Fibroblast of skin of left biceps (primary cell): Measurements from ENCODE around the gene BIN2.

Experiments
- DNase-seq, 2 experiments: peaks; one replicate each; pipeline ENCODE4 v3.0.0-alpha.2; 2013; ENCODE audit warnings: low read depth in 2 of 2

BIN2 gene

DNA sequence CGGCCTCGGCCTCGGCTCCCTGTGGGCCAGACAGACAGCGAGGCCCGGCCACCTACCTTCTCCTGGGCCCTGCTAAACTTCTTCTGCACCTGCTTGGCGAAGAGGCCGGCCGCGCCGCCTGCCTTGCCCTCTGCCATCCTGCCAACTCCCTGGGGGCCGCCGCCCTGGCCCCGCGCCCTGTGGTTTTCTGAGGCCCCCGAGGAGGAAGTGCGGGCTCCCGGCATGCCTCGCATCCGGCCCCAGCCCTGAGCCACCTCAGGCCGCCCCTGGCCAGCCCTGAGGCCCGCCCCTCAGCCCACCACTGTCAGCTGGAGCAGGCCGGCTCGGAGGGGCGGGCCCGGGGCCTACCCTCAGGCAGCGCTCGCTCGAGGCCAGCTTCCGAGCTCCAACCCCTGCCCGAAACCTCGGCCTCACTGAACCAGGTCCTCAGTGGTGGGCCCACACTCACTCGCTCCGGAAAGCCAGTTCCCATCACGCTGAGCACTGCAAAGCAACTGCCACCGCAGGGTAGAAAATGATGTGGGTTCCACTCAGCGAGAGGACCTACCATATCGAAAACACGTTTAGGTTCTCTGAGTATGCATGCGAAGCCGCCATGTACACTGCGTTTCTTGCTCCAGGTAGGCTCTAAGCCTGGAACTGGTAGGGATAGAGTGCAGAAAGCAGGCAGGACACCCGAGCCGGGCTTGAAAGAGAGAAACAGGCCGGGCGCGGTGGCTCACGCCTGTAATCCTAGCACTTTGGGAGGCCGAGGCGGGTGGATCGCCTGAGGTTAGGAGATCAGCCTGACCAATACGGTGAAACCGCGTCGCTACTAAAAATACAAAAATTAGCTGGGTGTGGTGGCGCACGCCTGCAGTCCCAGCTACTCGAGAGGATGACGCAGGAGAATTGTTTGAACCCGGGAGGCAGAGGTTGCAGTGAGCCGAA, at the start of gene BIN2:
Gene BIN2 (minus strand): TSS at position 209 of the 930 bp plus-strand sequence. CDS start 72 bp downstream, at position 137.
- DNase-seq, result no peak

GRCh38 chr12:51373187-51373586, 49.2 kb upstream of the BIN2 start:
- DNase-seq, result no peak

- no peak for DNase-seq
Measured at GRCh38 chr12:51372021-51372420, 48.0 kb upstream of the BIN2 start.

DNA sequence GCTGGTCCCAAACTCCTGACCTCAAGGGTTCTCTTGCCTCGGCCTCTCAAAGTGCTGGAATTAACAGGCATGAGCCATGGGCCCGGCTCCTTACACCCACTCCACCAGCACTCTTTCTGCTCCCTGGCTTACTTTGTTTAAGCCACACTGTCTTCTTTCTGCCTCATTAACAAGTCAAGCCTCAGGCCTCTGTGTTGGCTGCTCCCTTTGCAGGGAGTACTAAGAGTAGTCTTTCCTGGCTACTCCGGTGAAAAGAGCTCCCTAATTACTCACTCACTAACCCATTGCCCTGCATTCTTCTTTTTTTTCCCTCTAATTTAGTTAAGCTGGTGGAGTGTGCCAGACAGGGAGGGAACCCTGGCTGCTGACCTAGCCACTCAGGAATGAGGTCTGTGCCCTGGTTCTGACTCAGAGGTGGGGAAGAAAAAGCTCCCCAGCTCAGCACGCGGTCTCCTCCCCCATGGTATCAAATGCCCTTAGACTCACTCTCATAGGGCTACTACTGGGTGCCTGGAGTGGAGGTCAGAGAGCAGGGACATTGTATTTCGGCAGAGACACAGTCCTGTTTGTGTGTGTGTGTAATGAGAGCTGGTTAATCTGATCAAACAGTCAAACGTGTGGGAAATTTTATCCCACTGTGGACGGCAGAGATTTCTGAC, 47.5 kb upstream of the BIN2 start:
- DNase-seq, result peak; percentile 84

- DNase-seq, result no peak
Measured at GRCh38 chr12:51370667-51371066, 46.7 kb upstream of the BIN2 start.

- DNase-seq, result no peak
Measured at GRCh38 chr12:51369581-51369980, 45.6 kb upstream of the BIN2 start.

DNA sequence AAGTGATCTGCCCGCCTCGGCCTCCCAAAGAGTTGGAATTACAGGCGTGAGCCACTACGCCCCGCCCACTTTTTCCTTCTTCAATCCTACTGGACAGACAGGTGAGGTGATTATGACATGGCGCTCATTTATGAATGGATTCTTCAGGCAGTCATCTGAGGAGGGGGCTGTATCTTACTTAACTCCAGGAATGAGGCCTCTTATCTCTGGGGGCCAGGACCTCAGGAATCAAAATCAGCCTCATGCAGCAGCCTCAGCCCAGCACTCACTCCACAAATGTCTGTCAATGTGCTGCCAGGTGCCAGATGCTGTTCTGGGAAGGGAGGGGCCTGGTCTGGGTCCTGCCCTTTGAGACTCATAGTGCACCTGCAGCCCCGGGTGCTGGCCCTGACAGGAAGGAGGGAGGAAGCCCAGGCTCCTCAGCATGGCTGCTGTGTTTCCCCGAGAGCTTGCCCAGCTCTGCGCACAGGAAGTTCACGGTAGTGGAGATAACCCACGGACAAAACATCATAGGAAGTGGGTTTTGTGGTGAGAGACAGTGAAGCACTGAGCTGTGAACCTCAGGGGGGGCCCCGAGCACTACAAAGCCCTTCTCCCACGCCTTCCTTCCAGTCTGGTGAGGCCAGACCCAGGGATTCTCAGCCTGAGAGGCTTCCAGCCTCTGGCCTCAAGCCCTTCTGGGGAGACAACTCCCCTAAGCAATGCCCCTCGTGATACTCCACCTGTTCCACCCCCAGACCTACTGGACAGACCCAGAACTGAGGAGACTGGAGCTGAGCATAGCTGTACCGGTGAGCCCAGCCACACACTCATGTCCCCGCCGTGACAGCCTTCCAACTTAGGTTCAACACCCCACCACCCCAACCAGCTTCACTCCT, 44.9 kb upstream of the BIN2 start:
- DNase-seq, result no peak

- DNase-seq, result no peak
Measured at GRCh38 chr12:51365276-51365675, 41.3 kb upstream of the BIN2 start.

- no peak for DNase-seq
Measured at GRCh38 chr12:51364001-51364400, 40.0 kb upstream of the BIN2 start.

DNA sequence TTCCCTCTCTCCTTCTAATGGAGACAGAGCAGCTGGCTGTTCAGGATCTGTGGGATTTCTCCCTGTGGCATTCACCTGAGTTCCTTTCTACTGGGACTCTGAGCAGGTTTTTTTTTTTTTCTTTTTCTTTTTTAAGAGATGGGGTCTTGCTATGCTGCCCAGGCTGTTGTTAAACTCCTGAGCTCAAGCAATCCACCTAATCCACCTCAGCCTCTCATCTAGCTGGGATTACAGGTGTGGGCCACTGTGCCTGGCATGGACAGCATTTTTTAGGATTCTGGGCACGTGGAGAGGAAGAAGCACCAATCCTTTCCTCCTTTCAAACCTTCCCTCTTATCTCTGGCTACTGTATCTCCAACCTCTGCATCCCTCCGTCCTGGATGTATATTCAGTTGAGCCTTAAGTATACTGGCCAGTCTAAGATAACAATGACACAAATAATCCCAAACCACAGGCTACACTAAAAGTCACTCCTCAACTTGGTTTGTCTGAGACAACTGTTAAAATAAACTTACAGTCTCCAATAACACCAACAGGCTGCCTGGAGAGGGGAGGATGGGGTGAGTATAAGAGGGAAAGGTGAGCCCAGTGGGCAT, 38.9 kb upstream of the BIN2 start:
- DNase-seq, result no peak

GRCh38 chr12:51362307-51362706, 38.3 kb upstream of the BIN2 start:
- no peak for DNase-seq

GRCh38 chr12:51361161-51362016, 37.4 kb upstream of the BIN2 start:
- DNase-seq, result no peak

- no peak for DNase-seq
Measured at GRCh38 chr12:51360315-51360714, 36.3 kb upstream of the BIN2 start.

- no peak for DNase-seq
Measured at GRCh38 chr12:51359851-51360250, 35.9 kb upstream of the BIN2 start.

DNA sequence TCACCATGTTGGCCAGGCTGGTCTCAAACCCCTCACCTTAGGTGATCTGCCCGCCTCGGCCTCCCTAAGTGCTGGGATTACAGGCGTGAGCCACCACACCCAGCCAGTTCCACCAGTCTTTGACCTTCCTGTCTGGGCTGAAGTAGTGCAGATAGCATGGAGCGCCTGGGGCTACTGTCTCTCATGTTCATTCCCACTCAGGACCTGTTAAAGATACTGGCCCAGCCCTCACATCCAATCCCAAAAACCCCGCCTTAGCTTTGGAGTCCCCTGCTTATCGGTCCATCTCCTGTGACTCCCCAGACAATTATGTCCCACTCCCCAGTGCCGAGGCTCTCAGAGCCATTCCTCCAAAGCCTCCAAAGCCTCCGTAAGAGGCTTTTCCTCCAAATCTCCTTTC, 34.5 kb upstream of the BIN2 start:
- DNase-seq, result no peak

GRCh38 chr12:51357374-51358047, 33.5 kb upstream of the BIN2 start:
- no peak for DNase-seq

GRCh38 chr12:51351913-51352532, 28.0 kb upstream of the BIN2 start:
- DNase-seq, result peak in 1 of 2 experiments; percentile 18

- DNase-seq, result no peak
Measured at GRCh38 chr12:51349026-51349425, 25.1 kb upstream of the BIN2 start.

GRCh38 chr12:51348116-51348515, 24.1 kb upstream of the BIN2 start:
- DNase-seq, result no peak

DNA sequence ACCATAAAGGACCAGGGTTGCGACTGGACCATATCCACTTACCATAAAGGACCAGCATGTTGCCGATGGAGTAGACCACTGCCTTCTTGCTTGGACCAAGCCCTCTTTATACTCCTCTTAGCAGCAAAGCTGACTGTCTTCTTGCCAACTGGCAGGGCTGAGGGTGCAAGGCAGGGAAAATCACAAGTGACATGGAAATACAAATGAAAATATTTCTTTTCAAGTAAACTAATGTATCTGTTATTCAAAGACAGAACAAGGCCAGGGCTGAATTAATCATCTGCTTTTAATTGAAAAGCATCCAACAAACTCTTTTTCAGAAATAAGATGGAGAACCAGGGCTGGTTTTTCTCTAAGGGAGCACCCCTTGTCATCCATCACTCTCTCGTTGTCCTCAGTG, 22.6 kb upstream of the BIN2 start, which contains the start of gene CELA1:
Gene CELA1 (minus strand): TSS at position 99 of the 400 bp plus-strand sequence. CDS start 41 bp downstream, at position 58.
- no peak for DNase-seq
